Keratinocyte (primary cell): ENCODE results near the gene VAMP4.

Experiments
- EZH2 ChIP-seq: IDR thresholded peaks from one replicate; pipeline ENCODE4 v1.6.1; 2012; ENCODE audit warnings: inconsistent platforms, mild to moderate bottlenecking, low read length, moderate library complexity
- TF ChIP-seq, protein P1 (sequence below), 3 experiments: IDR thresholded peaks in 1 of 3; conservative IDR thresholded peaks in 1 of 3; optimal IDR thresholded peaks in 1 of 3; 2 replicates in 2 of 3; 3 replicates in 1 of 3; pipeline versions ENCODE3 to v1.5.1; 2011; ENCODE audit warnings: low read length in 3 of 3, mild to moderate bottlenecking in 3 of 3, moderate library complexity in 2 of 3, control low read depth in 1 of 3, inconsistent platforms in 1 of 3; ENCODE audit not compliant: insufficient read depth in 2 of 3; ENCODE audit errors: extremely low read depth in 1 of 3

- TF ChIP-seq, protein P1, sequence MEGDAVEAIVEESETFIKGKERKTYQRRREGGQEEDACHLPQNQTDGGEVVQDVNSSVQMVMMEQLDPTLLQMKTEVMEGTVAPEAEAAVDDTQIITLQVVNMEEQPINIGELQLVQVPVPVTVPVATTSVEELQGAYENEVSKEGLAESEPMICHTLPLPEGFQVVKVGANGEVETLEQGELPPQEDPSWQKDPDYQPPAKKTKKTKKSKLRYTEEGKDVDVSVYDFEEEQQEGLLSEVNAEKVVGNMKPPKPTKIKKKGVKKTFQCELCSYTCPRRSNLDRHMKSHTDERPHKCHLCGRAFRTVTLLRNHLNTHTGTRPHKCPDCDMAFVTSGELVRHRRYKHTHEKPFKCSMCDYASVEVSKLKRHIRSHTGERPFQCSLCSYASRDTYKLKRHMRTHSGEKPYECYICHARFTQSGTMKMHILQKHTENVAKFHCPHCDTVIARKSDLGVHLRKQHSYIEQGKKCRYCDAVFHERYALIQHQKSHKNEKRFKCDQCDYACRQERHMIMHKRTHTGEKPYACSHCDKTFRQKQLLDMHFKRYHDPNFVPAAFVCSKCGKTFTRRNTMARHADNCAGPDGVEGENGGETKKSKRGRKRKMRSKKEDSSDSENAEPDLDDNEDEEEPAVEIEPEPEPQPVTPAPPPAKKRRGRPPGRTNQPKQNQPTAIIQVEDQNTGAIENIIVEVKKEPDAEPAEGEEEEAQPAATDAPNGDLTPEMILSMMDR (optimal IDR thresholded peaks at IDR 0.05 in 1 of 3, IDR thresholded peaks at IDR 0.05 in 1 of 3, conservative IDR thresholded peaks at IDR 0.05 in 1 of 3; ENCODE audit: extremely low read depth in 1 of 3, insufficient read depth in 2 of 3, low read length in 3 of 3): no peak
- TF ChIP-seq EZH2: no peak
Observed at GRCh38 chr1:171736196-171736595, 5.7 kb downstream of the VAMP4 start.
